Gastrocnemius medialis (tissue), 4 donors: ENCODE data around the gene MCOLN1.

Experiments used
- CTCF ChIP-seq, 5 experiments: fragments of 450-650 bp in 3 of 5; fragments of 200-600 bp in 2 of 5; sonication (generic) in 2 of 5; IDR thresholded peaks in 4 of 5; conservative IDR thresholded peaks in 1 of 5; 1 replicate in 4 of 5; 2 replicates in 1 of 5; pipeline ENCODE4 v1.5.1; 2016 to 2019; ENCODE audit warnings: antibody characterized with exemption in 5 of 5, mild to moderate bottlenecking in 3 of 5, moderate library complexity in 3 of 5
- POLR2A ChIP-seq, 2 donors: fragments of 450-650 bp; IDR thresholded peaks; one replicate each; pipeline ENCODE4 v1.6.1; 2017; ENCODE audit warnings: antibody characterized with exemption in 2 of 2, mild to moderate bottlenecking in 2 of 2, moderate library complexity in 2 of 2

GRCh38 chr19:7486923-7487322 is 35.5 kb upstream of the MCOLN1 start:
- TF ChIP-seq CTCF (IDR thresholded peaks at IDR 0.05 in 4 of 5, conservative IDR thresholded peaks at IDR 0.05 in 1 of 5) (no peak), POLR2A (IDR thresholded peaks at IDR 0.05) (no peak)
